ENCODE data around the gene HYDIN.
"Not testable (repeated sequence)": the region's sequence is repeated elsewhere in the genome, so short reads cannot be mapped to it uniquely, and the experiment has no call there.

HYDIN gene

DNA sequence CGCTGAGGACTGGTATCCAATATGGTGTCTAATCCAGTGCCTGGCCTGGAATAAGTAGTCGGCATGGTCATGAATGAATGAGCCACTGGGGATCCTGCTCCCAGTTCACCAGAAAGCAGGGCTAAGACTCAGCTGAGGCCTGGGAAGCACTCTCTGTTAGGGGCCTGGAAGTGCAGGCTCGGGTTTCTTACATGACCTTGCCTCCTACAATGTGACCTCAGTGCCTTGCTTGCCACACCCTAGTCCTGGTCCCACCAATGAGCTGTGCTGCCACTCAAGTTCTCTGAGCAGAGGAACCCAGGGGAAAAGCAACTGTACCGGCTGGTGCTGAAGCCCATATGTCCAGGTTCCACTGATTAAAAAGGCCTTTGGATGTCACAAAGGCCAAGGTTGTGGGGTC is 238.0 kb downstream of the HYDIN start:
- DNase-seq (ENCODE audit: low read depth), result not testable (repeated sequence)

DNA sequence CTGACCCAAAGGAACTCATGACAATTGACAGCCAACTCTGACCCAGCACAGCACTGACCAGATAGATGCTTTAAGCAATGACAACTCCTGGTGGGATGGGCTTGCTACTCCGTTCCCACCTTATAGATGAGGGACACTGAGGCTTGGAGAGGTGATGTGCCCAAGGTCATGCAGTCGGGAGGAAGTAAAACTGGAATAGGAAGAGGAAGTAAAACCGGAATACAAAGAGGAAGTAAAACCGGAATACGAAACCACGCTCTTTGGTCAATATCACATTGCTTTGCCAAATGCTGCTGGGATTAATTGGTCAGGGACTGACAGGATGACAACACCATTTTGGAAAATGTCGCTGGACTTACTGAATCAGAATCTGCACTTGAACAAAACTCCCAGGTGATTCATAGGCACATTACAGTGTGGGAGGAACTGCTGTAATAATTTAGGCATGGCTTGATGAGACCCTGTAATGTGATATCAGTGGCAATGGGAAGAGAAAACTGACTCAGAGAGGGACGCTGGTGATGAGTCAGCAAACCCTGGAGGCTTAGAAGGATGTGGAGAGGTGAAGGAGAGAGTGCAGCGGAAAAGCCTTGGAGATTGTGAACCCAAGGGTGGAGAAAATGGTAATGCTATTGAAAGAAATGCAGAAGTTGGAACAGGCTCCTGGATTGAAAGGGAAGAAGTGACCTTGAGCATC is 243.4 kb downstream of the HYDIN start:
- DNase-seq (ENCODE audit: low read depth), result not testable (repeated sequence)

DNA sequence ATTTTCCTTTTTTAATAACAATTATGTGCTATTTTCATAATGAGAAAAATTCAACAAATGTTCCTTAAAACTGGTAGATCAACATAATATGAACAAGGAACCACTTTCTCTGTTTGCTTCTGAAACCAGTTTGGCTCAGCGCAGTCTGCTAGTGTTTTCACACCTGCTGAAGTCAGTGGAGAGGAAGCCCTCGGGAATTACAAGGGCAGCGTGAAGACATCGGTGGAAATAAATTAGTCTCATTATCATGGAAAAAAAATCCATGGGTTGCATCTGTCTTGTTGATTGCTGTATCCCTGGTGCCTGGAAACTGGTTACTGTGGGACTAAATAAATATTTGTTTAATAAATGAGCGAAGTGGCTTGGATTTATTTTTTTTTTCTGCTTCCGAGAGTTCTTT is 245.8 kb downstream of the HYDIN start:
- not testable (repeated sequence) for DNase-seq (ENCODE audit: low read depth)

DNA sequence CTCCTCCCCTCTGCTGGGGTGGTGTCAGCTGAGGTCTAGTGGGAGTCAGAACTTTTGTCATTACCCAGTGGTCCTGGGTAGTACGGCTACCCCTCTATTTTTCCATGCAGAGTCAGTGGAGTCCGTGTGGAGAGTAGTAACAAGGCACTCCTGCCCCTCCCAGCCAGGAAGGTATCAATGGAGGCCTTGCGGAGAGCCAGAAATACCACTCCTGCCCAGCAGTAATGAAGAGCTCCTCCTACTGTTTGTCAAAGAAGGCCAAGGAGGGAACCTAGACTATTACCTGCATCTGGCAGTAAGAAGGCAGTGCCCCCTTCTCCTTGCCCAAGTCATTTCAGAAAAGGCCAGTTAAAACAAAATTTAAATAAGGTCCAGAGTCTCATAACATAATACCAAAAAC is 262.2 kb downstream of the HYDIN start:
- not testable (repeated sequence) for DNase-seq (ENCODE audit: low read depth)

DNA sequence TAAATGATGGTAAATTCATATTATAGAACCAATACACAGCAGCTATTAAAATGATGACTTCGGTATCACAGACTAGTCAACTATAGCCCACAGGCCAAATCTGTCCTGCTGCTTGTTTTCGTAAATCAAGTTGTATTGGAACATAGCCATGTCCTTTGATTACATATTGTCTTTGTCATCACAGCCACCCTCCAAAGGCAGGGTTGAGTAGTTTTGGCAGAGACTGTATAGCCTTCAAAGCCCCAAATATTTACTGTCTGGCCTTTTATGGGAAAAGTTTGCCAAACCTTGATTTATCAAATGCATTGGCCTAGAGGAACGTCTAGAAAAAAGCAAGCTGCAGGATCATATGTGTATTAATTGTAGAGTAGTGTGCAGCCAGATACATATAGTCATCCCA is 270.4 kb downstream of the HYDIN start:
- not testable (repeated sequence) for DNase-seq (ENCODE audit: low read depth)

DNA sequence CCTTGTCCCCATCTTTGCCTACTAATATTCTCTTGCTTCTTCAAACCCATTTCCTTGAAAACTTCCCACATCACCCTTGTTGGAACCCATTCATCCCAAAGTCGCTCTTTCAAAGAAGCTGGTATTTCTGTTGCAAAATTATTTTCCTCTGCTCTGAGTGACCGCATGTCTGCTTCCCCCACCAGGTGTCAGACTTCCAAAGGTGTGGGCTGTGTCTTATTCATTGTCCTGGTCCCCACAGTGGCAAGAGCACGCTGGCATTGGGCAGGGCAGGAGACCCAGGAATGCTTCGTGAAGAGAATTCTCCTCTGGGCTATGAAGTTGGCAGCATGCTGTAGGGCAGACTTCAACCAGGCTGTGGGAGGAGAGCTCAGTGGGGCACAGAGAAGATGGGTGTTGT is 275.6 kb downstream of the HYDIN start:
- not testable (repeated sequence) for DNase-seq (ENCODE audit: low read depth)

DNA sequence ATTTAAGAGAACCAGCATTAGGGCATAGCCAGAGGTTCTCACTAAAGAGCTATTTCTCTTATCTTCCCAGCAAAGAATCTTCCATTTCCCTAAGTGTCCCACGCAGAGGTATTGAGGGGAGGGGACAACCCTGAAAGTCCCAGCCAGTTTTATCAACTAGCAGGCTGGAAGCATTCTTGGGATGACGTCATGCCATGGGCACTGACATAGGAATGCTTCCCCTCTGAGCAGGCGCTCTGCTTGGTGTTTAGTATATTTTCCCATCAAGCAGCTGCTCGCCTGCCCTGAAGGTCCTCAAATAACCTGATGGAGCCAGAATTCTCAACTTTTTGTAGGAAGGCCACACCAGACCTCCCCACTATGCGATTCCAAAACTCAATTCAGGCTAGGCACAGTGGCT is 276.7 kb downstream of the HYDIN start:
- not testable (repeated sequence) for DNase-seq (ENCODE audit: low read depth)

DNA sequence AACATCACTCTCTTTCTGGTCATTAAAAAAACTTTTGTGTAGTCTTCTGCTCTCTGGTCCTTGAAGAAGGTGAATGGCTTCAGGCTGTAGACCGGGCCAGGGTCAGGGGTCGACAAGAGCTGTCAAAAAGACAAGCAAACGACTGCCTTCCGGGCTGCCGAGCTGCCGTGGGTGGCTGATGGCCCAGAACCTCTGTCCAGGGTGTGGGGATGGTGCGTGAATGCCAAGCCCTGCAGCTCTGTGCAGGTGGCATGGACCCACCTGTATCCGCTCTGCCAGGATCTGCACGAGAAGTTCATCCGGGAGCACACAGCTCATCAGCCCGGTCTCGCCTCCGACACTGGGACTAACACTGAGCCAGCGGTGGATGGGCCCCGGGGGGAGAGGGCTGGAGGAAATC is 287.0 kb downstream of the HYDIN start:
- DNase-seq (ENCODE audit: low read depth), result not testable (repeated sequence)

DNA sequence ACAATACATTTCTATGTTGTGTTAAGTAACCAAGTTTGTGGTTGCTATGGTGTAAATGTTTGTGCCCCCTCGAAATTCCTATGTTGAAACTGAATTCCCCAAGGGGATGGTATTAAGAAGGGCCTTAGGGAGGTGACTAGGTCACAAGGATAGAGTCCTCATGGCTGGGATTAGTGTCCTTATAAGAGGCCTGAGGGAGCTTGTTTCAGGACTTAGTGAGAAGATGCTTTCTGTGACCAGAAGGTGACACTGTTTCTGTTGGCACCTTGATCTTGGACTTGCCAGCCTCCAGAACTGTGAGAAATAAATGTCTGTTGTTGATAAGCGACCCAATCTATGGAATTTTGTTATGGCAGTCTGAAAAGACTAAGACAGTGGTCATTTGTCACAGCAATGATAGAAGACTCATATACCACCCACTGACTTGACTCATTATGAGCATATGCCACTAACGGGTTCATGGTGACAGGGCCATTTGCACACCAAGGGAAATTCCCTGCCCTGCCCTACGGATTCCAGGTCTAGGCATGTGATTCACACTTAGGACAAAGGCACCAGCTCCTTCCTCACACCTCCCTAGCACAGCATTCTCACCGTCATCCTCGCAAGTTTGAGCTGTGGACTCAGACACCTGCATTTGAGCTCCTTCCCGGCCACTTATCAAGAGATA is 290.7 kb downstream of the HYDIN start:
- not testable (repeated sequence) for DNase-seq (ENCODE audit: low read depth)

DNA sequence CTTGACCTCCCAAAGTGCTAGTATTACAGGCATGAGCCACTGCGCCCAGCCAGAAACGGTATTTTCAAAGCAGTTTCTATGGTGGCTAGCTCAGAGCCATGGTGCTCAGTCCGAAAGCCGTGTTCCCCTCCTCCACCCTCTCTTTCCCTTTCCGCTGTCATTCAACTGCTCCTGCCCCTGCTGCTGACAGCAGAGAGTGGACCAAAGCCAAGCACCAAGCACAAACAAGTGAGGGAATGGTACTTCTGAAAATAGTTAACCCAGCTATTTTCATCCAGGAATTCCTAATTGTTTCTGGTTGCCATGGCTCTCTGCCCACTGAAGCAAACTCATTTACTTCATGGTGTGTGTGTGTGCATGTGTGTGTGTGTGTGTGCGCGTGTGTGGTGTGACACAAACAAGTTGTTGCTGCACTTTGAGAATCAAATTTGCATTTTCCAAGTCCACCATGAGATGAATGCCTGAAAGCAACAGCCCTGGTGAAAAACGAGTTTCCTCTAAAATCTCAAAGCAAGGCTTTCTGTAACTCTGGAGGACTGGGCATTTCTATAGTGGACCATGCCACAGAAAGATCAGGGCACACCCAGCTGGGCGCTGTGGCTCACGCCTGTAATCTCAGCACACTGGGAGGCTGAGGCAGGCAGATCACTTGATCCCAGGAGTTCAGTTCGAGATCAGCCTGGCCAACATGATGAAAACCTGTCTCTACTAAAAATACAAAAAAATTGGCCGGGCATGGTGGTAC is 293.6 kb downstream of the HYDIN start:
- not testable (repeated sequence) for DNase-seq (ENCODE audit: low read depth)

DNA sequence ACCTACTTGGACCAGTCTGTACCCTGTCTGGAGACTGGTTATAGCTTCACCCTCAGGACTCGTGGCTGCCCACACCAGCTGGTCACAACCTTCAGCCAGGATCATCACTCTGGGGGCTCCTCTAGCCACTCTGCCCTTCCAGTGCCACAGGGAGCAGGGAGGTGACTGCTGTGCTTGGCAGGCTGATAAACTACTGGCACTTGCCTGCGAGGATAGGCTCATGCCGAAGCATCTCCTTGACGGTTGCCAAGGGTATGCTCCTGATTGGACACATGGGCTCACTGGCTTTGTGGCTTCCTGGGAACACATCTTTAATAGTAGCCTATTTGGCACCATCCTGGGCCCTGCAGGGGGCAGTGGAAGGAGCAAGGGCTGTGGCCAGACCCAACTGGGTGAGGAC is 295.2 kb downstream of the HYDIN start:
- DNase-seq (ENCODE audit: low read depth), result not testable (repeated sequence)

DNA sequence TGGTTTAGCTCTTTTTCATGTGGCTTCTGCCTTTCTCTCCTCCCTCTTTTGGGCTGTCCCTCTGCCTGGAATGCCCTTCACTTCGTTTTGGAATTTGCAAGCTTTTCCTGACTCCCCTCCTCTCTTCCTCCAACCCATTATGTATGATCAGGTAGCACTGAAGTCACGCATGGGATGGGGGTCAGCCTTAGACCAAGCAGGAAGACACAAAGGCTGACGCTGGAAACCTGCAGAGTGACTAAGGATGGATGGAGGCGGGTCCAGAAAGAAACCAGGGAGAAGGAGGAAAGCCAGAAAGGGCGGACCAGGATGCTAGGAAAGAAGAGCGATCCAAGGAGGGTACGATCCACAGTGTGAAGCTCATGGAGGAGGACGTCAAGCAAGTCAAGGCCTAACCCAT is 296.8 kb downstream of the HYDIN start:
- DNase-seq (ENCODE audit: low read depth), result not testable (repeated sequence)

DNA sequence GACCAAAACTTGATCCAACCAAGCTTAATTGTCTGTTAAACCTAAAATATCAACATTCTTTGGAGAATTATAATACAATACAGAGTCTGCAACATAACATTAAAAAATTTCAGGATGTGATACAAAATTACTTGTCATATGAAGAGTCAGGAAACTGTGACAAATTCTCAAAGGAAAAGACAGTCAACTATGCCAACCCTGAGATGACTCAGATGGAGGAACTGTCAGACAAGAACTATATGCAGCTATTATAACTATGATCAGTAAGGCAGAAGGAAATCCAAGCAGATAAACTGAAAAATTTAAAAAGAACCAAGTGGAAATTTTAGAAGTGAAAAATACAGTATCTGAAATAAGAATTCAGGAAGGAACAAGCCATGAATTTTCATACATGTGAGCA is 299.8 kb downstream of the HYDIN start:
- DNase-seq (ENCODE audit: low read depth), result not testable (repeated sequence)

DNA sequence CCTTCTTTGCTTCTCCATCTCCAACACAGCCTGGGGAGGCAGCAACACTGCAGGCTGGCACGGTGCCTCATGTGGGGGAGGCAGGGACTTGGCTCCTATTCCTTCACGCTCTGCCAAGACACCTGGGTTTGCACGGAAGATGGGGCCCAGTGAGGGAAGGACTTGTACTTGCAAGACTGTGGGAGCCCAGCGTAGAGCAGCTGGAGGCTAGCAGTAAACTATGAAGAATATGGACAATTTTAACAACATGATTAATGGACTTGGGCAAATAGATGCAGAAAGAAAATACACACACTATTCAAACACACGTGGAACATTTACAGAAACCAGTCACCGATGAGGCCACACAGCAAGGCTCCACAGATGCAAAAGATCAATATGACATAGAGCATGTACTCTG is 308.4 kb downstream of the HYDIN start:
- DNase-seq (ENCODE audit: low read depth), result not testable (repeated sequence)

DNA sequence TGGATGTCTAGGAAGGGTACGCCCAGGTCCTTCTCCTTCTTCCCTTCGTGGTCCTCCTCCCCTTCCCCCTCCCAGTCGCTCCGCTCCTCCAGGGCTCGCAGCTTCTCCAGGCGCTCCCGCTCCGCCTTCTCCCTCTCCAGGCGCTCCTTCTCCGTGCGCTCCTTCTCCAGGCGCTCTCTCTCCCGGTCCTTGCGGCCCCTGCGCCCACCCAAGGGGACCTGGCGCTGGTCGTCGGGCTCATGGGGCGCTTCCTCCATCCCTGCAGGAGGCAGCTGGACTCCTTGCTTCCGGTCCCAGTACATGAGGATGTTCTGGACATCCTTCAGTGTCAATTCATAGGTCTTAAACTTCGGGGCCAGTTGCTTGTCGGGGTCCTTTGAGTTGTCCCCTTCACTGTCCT is 309.9 kb downstream of the HYDIN start:
- DNase-seq (ENCODE audit: low read depth), result not testable (repeated sequence)

DNA sequence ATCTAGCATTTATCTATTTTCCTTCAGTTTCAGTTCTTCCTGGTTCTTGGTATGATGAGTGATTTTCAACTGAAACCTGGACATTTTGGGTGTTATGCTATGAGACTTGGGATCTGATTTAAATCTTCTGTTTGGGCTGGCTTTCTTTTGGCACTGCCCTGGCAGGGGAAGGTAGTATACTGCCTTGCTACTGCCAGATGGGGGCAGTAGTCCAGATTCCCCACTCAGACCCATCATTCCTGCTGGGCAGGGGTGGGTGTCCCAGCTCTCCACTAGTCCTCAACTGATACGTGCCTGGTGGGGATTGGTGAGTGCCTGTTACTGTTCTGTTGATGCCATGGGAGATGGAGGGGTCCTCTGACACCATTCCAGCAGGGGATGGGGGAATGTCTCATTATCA is 342.3 kb downstream of the HYDIN start:
- not testable (repeated sequence) for DNase-seq (ENCODE audit: low read depth)

DNA sequence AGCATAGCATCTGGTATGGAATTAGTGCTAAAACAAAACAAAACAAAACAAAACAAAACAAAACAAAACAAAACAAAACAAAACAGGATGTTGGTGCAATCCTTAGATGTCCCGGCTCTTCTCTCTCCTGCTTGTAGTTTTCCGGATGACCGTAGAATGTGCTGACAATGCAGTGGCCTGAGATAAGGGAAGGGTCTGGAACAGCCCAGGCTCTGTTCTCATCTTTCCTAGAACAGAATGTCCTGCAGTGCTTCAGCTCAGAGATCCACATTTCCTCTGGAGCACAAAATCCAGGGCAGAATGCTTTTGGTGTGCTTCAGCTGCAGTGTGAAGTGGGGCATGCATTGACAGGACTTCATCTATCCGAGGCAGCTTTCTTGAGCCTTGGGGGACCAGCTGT is 345.9 kb downstream of the HYDIN start:
- not testable (repeated sequence) for DNase-seq (ENCODE audit: low read depth)

DNA sequence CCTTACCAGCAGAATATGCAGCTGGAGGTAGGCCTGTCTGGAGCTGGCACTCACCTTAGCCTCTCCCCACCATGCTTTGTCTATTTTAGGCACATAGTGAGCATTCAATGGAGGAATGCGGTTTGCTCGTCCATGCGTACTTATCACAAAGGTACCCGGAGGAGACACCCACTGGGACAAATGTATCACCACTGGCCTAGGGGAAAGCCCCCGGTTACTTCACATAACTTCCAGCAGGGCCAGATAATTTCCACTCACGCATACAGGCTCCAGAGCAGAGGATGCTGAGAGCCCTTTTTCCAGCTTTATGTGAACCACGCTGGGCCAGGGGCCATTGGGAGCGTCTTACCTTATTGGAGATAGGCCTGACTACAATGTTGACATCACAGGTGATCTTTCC is 348.2 kb downstream of the HYDIN start:
- not testable (repeated sequence) for DNase-seq (ENCODE audit: low read depth)

DNA sequence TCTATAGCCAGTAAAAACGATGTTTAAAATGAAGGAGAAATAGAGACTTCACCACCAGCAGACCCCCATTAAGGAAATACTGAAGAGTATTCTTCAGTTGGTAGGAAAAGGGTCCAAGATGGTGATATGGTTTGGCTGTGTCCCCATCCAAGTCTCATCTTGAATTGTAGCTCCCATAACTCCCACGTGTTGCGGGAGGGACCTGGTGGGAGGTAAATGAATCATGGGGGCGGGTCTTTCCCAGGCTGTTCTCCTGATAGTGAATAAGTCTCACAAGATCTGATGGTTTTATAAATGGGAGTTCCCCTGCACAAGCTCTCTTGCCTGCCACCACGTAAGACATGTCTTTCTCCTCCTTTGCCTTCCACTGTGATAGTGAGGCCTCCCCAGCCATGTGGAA is 352.6 kb downstream of the HYDIN start:
- DNase-seq (ENCODE audit: low read depth), result not testable (repeated sequence)

DNA sequence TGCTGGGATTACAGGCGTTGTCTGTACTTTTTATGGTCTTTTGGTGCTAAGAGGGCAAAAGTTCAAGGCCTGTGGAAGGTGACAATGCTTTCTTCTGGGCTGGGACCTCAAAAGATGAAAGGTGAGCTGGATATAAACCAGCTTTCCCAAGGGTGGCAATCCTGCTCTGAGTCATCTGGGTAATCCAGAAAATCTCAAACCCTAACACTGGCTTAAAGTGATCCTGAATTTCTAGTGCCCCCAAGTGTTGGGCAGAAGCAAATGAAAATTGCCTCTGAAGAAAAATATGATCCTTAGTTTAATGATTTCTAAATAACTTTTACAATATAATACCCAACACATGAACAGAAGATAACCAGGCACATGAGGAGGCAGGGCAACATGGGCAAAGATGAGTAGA is 354.1 kb downstream of the HYDIN start:
- not testable (repeated sequence) for DNase-seq (ENCODE audit: low read depth)

DNA sequence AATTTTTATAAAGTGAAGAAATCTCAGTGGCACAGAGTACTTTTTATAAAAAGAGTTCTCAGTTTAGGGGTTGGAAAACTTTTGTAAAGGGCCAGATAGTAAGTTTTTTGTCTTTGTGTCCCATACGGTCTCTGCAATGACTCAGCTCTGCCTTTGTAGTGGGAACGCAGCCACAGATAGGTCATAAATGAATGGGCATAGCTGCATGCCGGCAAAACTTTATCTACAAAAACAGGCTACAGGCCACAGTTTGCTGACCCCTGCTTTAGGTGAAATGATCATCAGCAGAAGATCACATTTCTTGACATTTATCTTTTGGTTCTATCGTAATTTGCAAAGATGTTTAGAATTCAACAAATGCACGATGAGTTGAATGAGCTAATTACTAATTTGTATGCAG is 365.8 kb downstream of the HYDIN start:
- DNase-seq (ENCODE audit: low read depth), result not testable (repeated sequence)

DNA sequence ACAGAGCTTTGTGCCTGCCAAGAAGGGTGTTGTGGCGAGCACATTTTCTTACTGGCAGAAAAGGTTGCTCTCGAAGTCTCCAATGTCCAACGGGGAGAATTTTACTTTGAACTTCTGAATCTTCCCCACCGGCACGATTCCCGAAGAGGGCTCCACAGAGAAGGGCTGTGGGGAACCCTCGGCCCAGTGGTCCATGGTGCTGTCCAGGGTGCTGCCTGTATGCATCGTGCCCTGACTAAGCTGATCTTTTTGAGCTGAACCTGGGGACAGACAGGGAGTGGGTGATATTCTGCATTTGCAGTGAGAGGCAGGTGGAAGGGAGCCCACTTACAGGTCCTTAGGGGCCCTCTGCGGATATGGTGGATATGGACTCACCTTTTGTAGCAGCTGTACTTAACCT is 368.5 kb downstream of the HYDIN start:
- not testable (repeated sequence) for DNase-seq (ENCODE audit: low read depth)

DNA sequence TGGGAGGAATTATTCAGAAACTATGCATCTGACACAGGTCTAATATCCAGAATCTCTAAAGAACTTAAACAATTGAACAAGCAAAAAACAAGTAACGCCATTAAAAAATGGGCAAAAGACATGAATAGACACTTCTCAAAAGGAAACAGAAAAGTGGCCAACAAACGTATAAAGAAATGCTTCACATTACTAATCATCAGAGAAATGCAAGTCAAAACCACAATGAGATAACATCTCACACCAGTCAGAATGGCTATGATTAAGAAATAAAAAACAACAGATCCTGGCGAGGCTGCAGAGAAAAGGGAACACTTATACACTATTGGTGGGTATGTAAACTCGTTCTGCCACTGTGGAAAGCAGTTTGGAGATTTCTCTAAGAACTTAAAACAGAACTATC is 379.2 kb downstream of the HYDIN start:
- DNase-seq (ENCODE audit: low read depth), result not testable (repeated sequence)

Measured in activated T-helper 9 cell treated with anti-CD3 and anti-CD28 coated beads, Interleukin-2, amount 50 U/mL, for 16 hours (primary cell).